Neuronal stem cell (in vitro differentiated cells): Measurements from ENCODE around the gene SULT1A1.
"Not testable (repeated sequence)": the region's sequence is repeated elsewhere in the genome, so short reads cannot be mapped to it uniquely, and the experiment has no call there.

ENCODE experiments used
- DNase-seq: peaks from one replicate; pipeline ENCODE4 v3.0.0-alpha.2; 2013; ENCODE audit warnings: low spot score
- H2AFZ ChIP-seq: one replicate; pipeline ENCODE4 v1.6.1; 2013; ENCODE audit warnings: mild to moderate bottlenecking, low read length, inconsistent platforms
- H2AK5ac ChIP-seq: 2 replicates; pipeline ENCODE4 v1.6.1; 2013; ENCODE audit warnings: low read depth, mild to moderate bottlenecking, inconsistent platforms, low read length, moderate library complexity, mixed read lengths
- H2BK120ac ChIP-seq: 2 replicates; pipeline ENCODE4 v1.6.1; 2013; ENCODE audit warnings: low read depth, mild to moderate bottlenecking, inconsistent platforms, low read length, moderate library complexity, mixed read lengths
- H2BK12ac ChIP-seq: one replicate; pipeline ENCODE4 v1.6.1; 2013; ENCODE audit warnings: low read length, inconsistent platforms
- H2BK15ac ChIP-seq: 2 replicates; pipeline ENCODE4 v1.6.1; 2013; ENCODE audit warnings: mild to moderate bottlenecking, low read length, inconsistent platforms, mixed read lengths
- H2BK5ac ChIP-seq: one replicate; pipeline ENCODE4 v1.6.1; 2013; ENCODE audit warnings: inconsistent platforms, mild to moderate bottlenecking, low read length, moderate library complexity
- H3K14ac ChIP-seq: one replicate; pipeline ENCODE4 v1.6.1; 2013; ENCODE audit warnings: low read length, inconsistent platforms
- H3K18ac ChIP-seq: 2 replicates; pipeline ENCODE4 v1.6.1; 2013; ENCODE audit warnings: low read length, inconsistent platforms
- H3K23ac ChIP-seq: 2 replicates; pipeline ENCODE4 v1.6.1; 2013; ENCODE audit warnings: low read depth, mild to moderate bottlenecking, mixed read lengths, low read length, inconsistent platforms; ENCODE audit not compliant: poor library complexity
- H3K27ac ChIP-seq: replicated peaks from 3 replicates; pipeline ENCODE4 v1.5.1; 2013; ENCODE audit warnings: low read length, inconsistent platforms
- H3K27me3 ChIP-seq, 3 experiments: 2 replicates each; pipeline ENCODE4 v1.6.1; 2013; ENCODE audit warnings: low read length in 3 of 3, mild to moderate bottlenecking in 2 of 3, inconsistent platforms in 1 of 3, low read depth in 1 of 3, mixed read lengths in 1 of 3, moderate library complexity in 1 of 3; ENCODE audit not compliant: control insufficient read depth in 3 of 3, insufficient read depth in 3 of 3
- H3K36me3 ChIP-seq, 2 donors: replicated peaks in 1 of 2; 2 replicates each; pipeline ENCODE4 v1.6.1; 2013; ENCODE audit warnings: low read length in 2 of 2; ENCODE audit not compliant: control insufficient read depth in 2 of 2, insufficient read depth in 2 of 2
- H3K4ac ChIP-seq: 2 replicates; pipeline ENCODE4 v1.6.1; 2013; ENCODE audit warnings: inconsistent platforms, mild to moderate bottlenecking, low read length, moderate library complexity
- H3K4me1 ChIP-seq, 2 donors: 1 replicate in 1 of 2; 2 replicates in 1 of 2; pipeline ENCODE4 v1.6.1; 2013; ENCODE audit warnings: low read length in 2 of 2, low read depth in 1 of 2; ENCODE audit not compliant: control insufficient read depth in 2 of 2, insufficient read depth in 1 of 2
- H3K4me2 ChIP-seq: one replicate; pipeline ENCODE4 v1.6.1; 2013; ENCODE audit warnings: mild to moderate bottlenecking, low read length, inconsistent platforms; ENCODE audit not compliant: insufficient read depth, poor library complexity, severe bottlenecking
- H3K4me3 ChIP-seq, 2 donors: 2 replicates each; pipeline ENCODE4 v1.5.1; 2013; ENCODE audit warnings: low read length in 2 of 2, mild to moderate bottlenecking in 2 of 2, inconsistent platforms in 1 of 2, moderate library complexity in 1 of 2
- H3K79me1 ChIP-seq: one replicate; pipeline ENCODE4 v1.6.1; 2013; ENCODE audit warnings: low read depth, mild to moderate bottlenecking, inconsistent platforms, low read length, moderate library complexity
- H3K9ac ChIP-seq: one replicate; pipeline ENCODE4 v1.6.1; 2013; ENCODE audit warnings: mild to moderate bottlenecking, low read depth, low read length, inconsistent platforms; ENCODE audit not compliant: poor library complexity
- H3K9me3 ChIP-seq, 2 donors: replicated peaks in 1 of 2; 2 replicates each; pipeline versions ENCODE3 to v1.6.1; 2013; ENCODE audit warnings: low read length in 2 of 2, mild to moderate bottlenecking in 2 of 2, inconsistent platforms in 1 of 2, low read depth in 1 of 2, mixed read lengths in 1 of 2, moderate library complexity in 1 of 2; ENCODE audit not compliant: control insufficient read depth in 2 of 2, insufficient read depth in 1 of 2
- H4K8ac ChIP-seq: one replicate; pipeline ENCODE4 v1.6.1; 2013; ENCODE audit warnings: low read depth, mild to moderate bottlenecking, inconsistent platforms, low read length, moderate library complexity
- H4K91ac ChIP-seq: one replicate; pipeline ENCODE4 v1.6.1; 2013; ENCODE audit warnings: low read length, low read depth, mild to moderate bottlenecking, inconsistent platforms; ENCODE audit not compliant: poor library complexity
- WGBS, 2 donors: extraction: QIAGEN DNeasy Blood & Tissue Kit; methylation state at CpG; one replicate each; pipeline ENCODE4 v1.1.7; 2013; ENCODE audit warnings: missing lambda C conversion rate in 2 of 2, mixed read lengths in 1 of 2; ENCODE audit not compliant: insufficient read length in 2 of 2, insufficient replicate concordance in 1 of 2; ENCODE audit errors: extremely low coverage in 2 of 2; 5-methylcytosine and 5-hydroxymethylcytosine counted together

Gene SULT1A1

DNA sequence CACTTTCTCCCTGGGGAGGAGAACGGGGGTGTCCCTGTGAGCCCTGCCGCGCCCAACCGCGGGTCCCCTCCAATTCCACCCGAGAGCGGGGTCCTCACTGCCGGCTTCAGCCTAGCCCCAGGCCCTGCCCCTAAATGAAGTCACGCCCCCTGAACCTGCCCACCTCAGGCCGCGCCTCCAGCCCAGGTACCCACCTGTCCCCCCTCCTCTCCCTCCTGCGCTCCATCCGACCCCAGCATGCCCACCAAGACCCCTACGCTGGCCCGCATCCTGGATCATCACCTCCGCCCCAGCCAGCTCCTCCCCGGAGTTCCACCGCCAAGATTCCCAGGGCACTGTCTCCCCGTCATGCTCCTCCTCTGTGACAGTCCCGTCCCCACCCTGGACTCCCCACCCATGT is 8.9 kb downstream of the SULT1A1 start:
- not testable (repeated sequence) for H2BK120ac ChIP-seq, H3K4me2 ChIP-seq, H2BK15ac ChIP-seq, H2AK5ac ChIP-seq, H3K23ac ChIP-seq, H2BK12ac ChIP-seq, H3K36me3 ChIP-seq, H3K14ac ChIP-seq, H3K9ac ChIP-seq, H3K9me3 ChIP-seq, H3K27ac ChIP-seq, H3K79me1 ChIP-seq, DNase-seq, H3K4me3 ChIP-seq, H3K27me3 ChIP-seq, H2AFZ ChIP-seq, H3K4ac ChIP-seq, H3K18ac ChIP-seq, H4K8ac ChIP-seq, H2BK5ac ChIP-seq, H4K91ac ChIP-seq
- no CpG with 5 or more reads among the region's 20 CpGs for WGBS, 2 donors
- peaks cover 14 to 17% of the 10 kb centered on the region in 2 donors for H3K4me1 ChIP-seq

DNA sequence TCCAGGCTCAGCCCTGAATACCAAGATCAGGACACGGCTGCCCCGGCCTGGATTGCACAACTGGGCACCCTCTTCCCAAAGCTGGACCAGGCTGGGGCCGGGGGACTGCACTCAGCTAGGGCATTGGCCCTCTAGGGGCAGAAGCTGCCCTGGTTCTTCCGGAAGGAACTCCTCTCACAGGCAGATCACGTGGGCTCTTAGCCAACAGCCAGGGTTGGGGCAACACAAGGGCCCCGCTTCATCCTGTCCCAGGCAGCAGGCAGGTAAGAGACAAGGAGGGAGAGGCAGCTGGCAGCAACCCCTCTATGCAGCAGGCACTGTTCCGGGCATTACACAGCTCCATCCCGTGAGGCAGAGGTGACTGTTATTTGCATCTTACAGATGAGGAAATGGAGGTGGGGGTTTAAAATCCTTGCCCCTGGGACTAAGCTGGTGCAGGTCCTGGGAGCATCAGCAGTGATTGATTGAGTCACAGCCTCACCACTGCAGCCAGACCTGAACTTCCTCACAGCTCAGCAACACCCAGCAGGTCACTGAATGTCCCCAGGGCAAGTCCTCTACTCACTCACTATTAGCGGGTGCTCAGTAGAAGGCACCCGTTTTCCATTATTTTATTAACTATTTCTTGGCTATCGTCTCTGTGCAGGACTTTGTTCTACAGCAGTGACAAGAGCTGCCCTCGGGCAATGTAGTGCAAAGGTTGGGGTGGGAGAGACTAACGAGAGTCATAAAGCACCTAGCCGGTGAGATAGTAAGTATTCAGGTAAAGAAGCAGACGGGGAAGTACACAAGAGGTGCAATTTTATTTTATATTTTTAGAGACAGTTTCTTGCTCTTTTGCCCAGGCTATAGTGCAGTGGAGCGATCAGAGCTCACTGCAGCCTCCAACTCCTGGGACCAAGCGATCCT is 10.2 kb downstream of the SULT1A1 start:
- H2AK5ac ChIP-seq, DNase-seq, H3K23ac ChIP-seq, H3K18ac ChIP-seq, H3K27ac ChIP-seq, H2BK15ac ChIP-seq, H3K4ac ChIP-seq, H3K36me3 ChIP-seq, H3K4me3 ChIP-seq, H3K27me3 ChIP-seq, H3K14ac ChIP-seq, H2BK120ac ChIP-seq, H2BK5ac ChIP-seq, H3K9ac ChIP-seq, H2BK12ac ChIP-seq, H4K91ac ChIP-seq, H3K9me3 ChIP-seq, H4K8ac ChIP-seq, H3K4me2 ChIP-seq, H2AFZ ChIP-seq, H3K79me1 ChIP-seq: not testable (repeated sequence)
- no CpG with 5 or more reads among the region's 17 CpGs for WGBS, 2 donors
- H3K4me1 ChIP-seq: peaks cover 14 to 17% of the 10 kb centered on the region in 2 donors

DNA sequence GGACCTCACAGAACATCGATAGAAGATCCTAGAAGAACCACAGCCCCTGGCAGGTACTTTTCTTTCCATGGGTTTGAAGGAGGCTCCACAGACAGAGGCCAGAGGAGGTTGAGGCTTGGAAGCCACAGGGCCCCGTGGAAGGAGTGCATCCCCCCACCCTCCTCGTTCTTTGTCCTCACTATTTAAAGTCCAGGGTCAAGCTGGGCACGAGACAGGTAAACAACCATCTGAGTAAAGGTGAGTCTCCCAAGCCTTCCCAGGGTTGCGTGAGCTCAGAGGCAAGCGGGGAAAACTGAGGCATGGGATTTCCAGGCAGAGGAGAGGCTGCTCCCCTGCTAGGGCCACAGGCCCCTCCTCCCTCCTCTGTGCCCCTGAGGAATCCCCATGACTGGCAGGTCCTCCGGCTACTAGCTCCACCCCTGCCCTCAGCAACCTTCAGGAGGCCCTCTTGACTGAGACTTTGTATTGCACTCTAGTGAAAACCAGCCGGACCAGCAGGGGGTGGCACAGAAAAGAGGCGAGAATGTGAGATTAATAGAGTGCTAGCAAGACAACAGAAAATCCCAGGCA is 12.1 kb downstream of the SULT1A1 start:
- no CpG with 5 or more reads among the region's 9 CpGs for WGBS, 2 donors
- Histone ChIP-seq H3K4me3 (no peak overlapping the region), H3K9ac (no peak overlapping the region), H3K36me3 (peaks cover 0 to 2% of the 10 kb centered on the region in 2 donors), H2BK5ac (peak overlapping the region; percentile 66), H2AK5ac (peak overlapping the region; percentile 20), H2AFZ (peak overlapping the region; percentile 9), H3K18ac (peak overlapping the region; percentile 91), H4K91ac (peak overlapping the region; percentile 59), H3K27ac (no peak overlapping the region), H4K8ac (peak overlapping the region; percentile 93), H2BK12ac (no peak overlapping the region), H3K4me2 (no peak overlapping the region), H3K14ac (no peak overlapping the region), H3K4me1 (peaks cover 11 to 17% of the 10 kb centered on the region in 2 donors), H3K27me3 (no peaks in the 10 kb centered on the region), H2BK120ac (no peak overlapping the region), H3K4ac (peak overlapping the region; percentile 53), H3K23ac (no peak overlapping the region), H3K79me1 (no peaks in the 10 kb centered on the region), H2BK15ac (no peak overlapping the region), H3K9me3 (no peaks in the 10 kb centered on the region)
- peak; percentile 29 for DNase-seq
